Dermis microvascular lymphatic vessel endothelial cell (primary cell): Measurements from ENCODE around the gene VAV1. TPM values are rescaled to one million over a fixed set of nuclear protein-coding genes. Genes with fewer than 3 reads are reported as not detected.
"Not testable (repeated sequence)": the region's sequence is repeated elsewhere in the genome, so short reads cannot be mapped to it uniquely, and the experiment has no call there.

Experiments used
- DNase-seq, 2 donors: peaks; one replicate each; pipeline versions ENCODE4 v3.0.0 to v3.0.0-alpha.2; 2010; ENCODE audit warnings: low read depth in 2 of 2
- total RNA-seq: library from RNA; depleted of rRNA; stranded (reverse); fragments of >200 nt; gene quantifications from 2 replicates; pipeline ENCODE4 v1.2.1, GENCODE V29; 2014

Gene VAV1
- total RNA-seq, 1 donor from 2014 or later, result under 0.01 TPM

DNA sequence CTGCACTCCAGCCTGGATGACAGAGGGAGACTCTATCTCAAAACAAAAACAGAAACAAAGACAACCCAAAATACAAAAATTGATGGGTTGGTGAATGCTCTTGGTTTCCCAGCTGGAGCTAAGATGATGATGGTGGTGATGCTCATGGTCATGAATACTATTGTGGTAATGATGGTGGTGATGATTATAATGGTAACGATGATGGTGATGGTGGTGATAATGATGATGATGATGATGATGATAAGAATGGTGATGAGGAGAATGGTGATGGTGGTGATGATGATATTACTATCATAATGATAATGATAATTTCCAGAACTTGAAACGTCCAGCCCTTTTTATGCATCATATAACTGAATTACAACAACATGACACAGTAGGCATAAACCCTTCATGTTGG, 40.1 kb downstream of the VAV1 start:
- no peak for DNase-seq

DNA sequence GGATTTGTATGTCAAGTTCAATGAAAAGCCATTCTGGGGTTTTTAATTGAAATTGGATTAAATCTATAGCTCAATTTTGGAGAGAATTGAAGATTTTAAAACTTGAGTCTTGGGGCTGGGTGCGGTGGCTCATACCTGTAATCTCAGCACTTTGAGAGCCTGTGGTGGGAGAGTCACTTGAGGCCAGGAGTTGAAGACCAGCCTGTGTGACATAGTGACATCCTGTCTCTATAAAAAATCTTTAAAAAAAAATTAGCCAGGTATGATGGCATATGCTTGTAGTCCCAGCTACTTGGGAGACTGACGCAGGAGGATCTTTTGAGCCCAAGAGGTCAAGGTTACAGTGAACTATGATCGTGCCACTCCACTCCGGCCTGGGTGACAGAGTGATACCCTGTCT, 41.2 kb downstream of the VAV1 start:
- no peak for DNase-seq

DNA sequence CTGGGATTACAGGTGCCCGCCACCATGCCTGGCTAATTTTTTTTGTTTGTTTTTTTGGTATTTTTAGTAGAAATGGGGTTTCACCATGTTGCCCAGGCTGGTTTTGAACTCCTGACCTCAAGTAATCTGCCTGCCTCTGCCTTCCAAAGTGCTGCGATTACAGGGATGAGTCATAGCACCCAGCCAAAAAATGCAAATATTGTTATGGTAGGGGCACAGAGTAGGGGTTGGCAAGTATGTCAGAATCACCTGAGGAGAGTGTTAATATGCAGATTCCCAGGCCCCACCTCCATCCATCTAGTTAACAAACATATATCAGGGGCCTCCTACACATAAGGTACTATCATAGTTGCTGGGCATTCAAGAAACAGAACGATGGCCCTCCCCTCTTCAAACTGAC, 44.7 kb downstream of the VAV1 start:
- no peak for DNase-seq

DNA sequence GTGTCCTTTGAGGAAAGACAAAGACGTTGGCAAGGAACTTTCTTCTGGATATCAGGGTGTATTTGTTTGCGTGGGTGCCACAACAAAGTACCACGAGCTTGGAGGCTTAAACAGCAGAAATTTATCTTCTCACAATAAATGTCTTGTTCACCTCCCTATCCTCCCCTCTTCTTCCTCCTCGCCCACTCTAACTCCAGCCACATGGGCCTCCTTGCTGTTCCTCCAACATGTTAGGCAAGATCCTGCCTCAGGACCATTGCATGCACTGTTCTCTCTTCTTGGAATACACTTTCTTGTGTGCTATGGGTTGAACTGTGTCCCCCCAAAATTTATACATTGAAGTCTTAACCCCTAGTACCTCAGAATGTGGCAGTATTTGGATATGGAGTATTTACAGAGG, 45.7 kb downstream of the VAV1 start:
- no peak for DNase-seq

DNA sequence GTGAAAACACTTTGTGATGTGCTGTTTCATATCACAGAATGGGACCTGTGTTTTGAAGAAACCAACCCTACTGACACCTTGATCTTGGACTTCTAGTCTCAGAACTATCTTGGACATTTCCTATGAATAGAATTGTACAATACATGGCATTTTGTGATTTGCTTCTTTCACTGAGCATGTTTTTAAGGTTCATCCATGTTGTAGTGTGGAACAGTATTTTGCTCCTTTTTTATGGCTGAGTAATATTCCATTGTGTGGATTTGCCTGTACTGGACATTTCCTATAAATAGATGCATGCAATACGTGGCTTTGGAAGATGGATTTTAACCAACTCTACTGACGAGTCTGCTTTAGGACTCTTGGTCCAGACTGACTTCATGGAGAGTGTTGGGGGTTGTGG, 46.8 kb downstream of the VAV1 start:
- DNase-seq, result no peak

DNA sequence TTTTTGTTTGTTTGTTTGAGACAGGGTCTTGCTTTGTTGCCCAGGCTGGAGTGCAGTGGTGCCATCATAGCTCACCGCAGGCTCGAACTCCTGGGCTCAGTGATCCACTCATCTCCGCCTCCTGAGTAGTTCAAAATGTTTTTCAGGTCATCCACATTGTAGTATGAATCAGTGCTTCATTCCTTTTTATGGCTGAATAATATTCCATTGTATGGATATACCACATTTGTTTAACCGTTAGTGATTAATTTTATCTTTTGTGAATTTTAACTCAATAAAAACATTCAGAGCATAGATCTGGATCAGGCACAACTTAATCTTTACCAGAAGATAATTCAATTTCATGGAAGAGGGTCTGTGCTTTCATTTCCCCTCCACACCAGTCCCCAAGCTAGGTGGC, 47.7 kb downstream of the VAV1 start:
- DNase-seq, result no peak

DNA sequence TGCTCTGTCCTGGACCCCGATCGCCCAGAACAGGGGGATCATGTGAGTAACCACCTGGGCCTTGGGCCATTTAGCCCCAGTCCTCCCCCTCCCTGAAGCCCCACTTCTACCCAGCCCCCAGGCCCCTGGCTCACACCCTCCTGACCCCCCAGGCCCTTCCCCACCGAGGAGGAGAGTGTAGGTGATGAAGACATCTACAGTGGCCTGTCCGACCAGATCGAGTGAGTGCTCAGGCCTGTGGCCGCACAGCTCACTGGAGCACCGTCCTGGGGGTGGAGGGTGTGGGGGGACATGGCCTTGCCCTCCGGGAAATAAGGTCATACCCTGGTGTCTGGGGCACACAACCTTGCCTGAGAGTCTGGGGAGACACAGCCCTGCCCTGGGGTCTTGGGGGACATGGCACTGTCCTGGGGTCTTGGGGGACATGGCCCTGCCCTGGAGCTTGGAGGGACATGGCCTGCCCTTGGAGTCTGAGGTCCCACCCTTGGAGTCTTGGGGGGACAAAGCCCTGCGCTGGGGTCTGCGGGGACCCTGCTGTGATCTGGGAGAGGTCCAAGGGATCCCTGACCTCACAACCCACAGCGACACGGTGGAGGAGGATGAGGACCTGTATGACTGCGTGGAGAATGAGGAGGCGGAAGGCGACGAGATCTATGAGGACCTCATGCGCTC, 49.3 kb downstream of the VAV1 start:
- DNase-seq, result no peak

DNA sequence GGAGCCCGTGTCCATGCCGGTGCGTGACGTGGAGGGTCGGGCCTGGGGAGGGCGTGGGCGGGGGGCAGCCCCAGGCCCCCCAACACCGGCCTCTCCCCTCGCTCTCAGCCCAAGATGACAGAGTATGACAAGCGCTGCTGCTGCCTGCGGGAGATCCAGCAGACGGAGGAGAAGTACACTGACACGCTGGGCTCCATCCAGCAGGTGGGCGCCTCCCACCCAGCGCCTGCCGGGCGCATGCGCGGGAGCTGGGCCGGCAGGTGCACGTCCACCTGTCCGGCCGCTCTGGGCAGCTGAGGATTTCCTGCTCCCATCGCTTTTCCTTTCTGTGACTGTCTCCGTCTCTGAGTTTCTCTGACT, 49.8 kb downstream of the VAV1 start:
- DNase-seq, result no peak

DNA sequence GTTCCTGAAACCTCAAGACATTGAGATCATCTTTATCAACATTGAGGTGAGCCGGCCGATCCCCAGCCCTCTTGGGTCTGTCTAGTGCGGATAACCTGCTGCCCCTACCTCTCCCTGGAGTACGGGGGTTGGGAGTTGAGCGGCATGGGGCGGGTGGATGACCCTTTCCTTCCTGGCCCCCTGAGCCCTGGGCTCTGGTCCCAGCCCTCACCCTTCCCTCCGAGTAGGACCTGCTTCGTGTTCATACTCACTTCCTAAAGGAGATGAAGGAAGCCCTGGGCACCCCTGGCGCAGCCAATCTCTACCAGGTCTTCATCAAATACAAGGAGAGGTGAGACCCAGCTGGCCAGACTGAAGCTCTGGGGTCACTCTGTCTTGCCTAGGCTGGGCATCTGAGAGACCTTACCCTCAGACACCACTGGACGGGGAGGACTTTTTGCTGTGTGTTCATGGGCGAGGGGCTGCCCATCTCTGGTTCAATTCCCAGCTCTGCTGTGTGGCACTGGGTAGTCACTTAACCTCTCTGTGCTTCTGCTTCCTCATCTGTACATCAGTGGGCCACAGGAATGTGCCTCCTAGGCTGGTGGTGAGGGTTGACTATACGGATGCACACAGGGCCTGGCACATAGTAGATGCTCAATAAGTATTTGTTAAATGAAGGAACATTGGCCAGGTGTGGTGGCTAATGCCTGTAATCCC, 52.7 kb downstream of the VAV1 start:
- no peak for DNase-seq

DNA sequence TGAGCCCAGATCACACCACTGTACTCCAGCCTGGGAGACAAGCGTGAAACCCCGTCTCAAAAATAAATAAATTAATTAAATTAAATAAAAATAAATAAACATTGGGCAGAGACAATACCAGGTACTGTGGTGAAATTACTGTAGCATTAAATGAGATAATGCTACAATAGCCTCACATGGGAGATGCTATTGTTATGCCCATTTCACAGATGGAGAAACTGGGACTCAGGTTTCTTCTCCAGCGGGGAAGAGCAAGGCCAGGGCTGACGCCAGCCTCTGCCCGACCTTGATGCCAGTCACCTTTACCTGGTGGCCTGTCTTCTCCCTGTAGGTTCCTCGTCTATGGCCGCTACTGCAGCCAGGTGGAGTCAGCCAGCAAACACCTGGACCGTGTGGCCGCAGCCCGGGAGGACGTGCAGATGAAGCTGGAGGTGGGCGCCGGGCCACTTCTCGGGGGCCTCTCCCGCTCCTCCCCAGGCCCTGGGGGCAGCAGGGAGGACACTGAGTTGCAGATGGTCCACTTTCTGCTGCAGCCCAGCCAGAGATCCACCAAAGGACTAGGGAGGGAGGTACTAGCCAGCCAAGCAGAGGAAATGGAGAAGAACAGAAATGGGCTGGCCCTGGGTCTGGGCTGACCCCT, 53.9 kb downstream of the VAV1 start:
- DNase-seq, result no peak

DNA sequence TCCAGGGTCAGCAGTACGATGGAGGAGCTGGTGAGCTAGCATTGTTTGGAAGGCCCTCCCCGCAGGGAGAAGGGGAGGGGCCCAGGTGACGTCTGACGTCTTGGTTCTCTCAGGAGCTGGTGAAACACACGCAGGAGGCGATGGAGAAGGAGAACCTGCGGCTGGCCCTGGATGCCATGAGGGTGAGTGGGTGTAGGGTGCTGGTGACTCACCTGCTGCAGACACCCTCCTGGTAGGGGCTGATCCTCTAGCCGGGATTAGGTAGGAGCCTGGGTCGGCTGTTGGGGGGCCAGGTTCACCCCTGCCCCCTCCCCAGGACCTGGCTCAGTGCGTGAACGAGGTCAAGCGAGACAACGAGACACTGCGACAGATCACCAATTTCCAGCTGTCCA, 55.8 kb downstream of the VAV1 start:
- no peak for DNase-seq

DNA sequence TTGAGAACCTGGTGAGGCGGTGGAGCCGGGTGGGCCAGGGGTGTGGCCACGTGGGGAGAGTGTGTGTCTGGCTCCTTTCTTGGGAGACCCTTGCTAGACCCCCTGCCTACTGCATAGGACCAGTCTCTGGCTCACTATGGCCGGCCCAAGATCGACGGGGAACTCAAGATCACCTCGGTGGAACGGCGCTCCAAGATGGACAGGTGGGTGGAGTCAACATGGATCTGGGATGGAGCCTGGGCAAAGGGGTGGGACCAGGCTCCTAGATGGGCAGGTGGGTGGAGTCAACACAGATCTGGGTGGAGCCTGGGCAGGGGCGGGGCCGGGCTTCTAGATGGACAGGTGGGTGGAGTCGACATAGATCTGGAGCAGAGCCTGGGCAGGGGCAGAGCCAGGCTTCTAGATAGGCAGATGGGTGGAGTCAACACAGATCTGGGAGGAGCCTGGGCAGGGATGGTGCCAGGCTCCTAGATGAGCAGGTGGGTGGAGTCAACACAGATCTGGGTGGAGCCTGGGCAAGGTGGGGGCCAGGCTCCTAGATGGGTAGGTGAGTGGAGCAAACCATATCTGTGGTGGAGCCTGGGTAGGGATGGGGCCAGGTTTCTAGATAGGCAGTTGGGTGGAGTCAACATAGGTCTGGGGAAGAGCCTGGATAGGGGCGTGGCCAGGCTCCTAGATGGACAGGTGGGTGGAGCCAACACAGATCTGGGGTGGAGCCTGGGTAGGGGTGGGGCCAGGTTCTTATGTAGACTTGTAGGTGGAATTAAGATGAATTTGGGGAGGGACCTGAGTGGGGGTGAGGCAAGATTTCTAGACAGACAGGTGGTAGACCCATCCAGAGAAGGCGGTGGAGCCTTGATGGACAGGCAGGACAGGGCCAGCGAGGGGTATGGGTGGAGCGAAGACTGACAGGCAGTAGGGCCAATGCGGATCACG, 56.5 kb downstream of the VAV1 start:
- no peak for DNase-seq

DNA sequence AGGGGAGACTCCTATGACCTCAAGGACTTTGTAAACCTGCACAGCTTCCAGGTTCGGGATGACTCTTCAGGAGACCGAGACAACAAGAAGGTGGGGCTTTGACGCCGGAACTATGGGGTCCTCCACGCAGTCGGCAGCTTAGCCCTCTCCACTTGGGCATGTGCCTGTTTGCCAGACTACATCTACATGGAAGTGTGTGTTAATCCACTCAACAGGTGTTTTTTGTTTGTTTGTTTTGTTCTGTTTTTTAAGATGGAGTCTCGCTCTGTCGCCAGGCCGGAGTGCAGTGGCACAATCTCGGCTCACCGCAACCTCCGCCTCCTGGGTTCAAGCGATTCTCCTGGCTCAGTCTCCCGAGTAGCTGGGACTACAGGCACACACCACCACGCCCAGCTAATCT, 57.3 kb downstream of the VAV1 start:
- DNase-seq, result not testable (repeated sequence)

DNA sequence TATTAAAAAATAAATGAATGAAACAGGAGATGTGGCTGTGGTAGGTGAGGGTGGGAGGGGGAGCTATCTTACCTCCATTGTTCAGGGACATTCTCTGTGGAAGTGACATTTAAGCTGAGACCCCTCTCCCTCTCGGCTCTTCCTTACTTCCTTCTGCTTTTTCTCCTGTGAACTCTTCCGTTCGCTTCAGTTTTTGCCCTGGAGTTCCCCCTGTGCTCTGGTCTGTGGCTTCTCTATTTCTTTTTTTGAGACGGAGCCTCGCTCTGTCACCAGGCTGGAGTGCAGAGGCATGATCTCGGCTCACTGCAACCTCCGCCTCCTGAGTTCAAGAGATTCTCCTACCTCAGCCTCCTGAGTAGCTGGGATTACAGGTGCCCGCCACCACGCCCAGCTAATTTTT, 58.6 kb downstream of the VAV1 start:
- DNase-seq, result not testable (repeated sequence)

DNA sequence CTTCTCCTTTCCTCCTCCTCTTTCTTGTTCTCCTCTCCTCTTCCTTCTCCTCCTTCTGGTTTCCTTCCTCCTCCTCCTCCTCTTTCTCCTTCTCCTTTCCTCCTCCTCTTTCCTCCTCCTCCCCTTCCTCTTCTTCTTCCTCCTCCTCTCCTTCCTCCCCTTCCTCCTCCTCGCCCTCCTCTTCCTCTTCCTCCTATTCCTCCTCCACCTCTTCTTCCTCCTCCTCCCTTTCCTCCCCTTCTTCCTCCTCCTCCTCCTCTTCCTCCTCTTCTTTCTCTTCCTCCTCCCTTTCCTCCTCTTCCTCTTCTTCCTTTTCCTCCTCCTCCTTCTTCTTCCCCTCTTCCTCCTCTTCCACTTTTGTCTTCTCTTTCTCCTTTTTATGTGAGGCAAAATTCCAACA, 59.9 kb downstream of the VAV1 start:
- no peak for DNase-seq

DNA sequence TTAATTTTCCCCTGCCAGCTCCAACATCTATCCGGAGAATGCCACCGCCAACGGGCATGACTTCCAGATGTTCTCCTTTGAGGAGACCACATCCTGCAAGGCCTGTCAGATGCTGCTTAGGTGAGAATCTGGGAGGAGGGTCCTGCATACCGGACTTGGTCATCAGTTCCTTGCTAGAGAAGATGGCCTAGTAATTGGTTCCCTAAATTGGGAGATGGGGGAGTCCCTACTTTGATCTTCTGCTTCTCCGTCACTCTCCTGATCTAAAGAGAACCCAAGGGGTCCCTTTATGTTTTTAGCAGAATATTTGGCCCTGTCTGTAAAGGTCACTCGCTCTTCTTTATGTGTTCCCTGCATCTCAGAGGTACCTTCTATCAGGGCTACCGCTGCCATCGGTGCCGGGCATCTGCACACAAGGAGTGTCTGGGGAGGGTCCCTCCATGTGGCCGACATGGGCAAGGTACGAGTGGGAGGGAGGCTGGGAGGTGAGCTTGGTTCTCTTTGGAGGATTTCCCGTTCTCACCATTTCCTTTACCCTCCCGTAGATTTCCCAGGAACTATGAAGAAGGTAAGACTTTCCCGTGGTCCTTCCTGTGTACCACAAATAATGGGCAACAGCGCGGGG, 60.8 kb downstream of the VAV1 start:
- no peak for DNase-seq

DNA sequence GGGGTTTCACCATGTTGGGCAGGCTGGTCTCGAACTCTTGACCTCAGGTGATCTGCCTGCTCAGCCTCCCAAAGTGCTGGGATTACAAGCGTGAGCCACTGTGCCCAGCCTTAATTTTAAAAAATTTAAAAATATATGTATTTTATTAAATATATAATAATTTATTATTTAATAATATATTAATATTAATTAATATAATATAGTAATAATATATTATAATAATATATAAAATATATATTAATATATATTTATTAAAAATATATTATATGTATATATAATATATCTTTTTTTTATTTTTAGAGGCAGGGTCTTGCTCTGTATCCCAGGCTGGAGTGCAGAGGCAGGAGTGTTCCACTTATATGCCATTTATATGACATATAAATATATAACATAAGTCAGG, 61.9 kb downstream of the VAV1 start:
- DNase-seq, result no peak

DNA sequence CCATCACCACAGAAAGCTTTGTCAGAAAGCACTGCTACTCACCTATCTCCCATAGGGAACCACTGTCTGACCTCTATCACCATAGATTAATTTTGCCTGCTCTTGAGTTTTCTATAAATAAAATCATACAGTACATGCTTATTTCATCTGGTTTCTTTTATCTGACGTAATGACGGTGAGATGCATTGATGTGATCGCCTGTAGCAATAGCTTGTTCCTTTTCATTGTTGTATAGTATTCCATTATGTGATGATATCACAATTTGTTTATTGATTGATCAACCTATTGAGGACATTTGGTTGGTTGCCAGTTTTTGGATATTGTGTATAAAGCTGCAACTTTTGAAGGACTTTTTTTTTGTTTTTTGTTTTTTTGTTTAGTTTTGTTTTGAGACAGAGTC, 63.0 kb downstream of the VAV1 start:
- DNase-seq, result no peak

DNA sequence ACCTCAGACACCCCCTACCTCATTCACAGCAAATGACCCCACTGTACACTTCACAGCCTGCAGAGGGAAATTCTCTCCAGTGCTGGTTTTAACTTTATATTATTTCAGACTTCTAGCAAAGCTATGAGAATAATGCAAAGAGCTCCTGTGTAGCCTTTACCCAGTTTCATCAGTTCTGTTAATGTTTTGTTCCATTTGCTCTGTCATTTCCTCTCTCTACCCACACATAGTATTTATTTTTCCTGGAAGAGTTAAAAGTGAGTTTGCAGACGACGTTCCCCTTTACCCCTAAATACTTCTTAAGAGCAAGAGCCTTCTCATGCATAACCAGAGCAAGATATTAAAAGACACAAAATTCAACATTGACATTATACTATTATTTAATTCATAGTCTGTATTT, 65.0 kb downstream of the VAV1 start:
- DNase-seq, result no peak

DNA sequence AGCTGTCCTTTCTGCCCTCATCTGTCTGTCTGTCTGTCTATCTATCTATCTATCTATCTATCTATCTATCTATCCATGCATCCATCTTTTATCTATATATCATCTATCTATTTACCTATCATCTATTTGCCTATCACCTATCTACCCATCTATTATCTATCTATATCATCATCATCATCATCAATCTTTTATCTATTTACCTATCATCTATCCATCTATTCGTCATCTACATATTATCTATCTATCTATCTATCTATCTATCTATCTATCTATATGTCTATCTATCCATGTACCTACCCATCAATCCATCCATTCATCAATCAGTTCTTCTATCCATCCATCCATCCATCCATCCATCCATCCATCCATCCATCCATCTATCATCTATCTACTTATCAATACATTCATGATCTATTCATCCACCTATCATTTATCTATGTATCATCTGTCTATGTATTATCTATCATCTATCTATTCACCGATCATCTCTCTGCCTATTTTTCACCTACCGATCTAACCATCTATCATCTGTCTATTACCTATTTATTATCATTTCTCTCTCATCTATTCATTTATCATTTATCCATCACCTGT, 65.7 kb downstream of the VAV1 start:
- DNase-seq, result no peak
